HG02610 (cell line): ENCODE data around the gene MIAT.
"Not testable (repeated sequence)": the region's sequence is repeated elsewhere in the genome, so short reads cannot be mapped to it uniquely, and the experiment has no call there.

ENCODE experiments used
- ATAC-seq: cut with Tn5 transposase; IDR thresholded peaks from one replicate; pipeline ENCODE4 v1.9.1; 2021; ENCODE audit warnings: mild to moderate bottlenecking, moderate library complexity; ENCODE audit not compliant: unreplicated experiment

The MIAT gene

GRCh38 chr22:26656891-26657851 is at the start of gene MIAT:
Gene MIAT, plus strand, starts transcription at chr22:26657588.
- no peak for ATAC-seq

DNA sequence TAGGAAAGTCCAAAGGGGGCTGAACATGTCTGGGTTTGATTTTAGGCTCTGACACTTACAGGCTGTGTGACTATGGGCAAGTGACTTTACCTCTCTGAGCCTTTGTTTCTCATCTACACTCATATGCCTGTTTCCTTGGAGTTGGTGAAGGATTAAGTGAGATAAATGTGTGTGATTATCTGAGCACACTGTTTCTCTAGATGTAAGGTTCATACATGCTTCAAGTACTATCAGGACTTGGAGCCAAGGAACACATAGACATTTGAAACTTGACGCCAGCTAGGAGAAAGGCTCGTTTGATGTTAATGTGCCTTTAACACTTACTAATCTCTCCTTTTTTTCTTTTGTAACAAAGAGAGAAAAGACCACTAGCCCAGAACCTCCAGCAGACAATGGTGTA is 49.3 kb upstream of the MIAT start:
- ATAC-seq, result no peak

DNA sequence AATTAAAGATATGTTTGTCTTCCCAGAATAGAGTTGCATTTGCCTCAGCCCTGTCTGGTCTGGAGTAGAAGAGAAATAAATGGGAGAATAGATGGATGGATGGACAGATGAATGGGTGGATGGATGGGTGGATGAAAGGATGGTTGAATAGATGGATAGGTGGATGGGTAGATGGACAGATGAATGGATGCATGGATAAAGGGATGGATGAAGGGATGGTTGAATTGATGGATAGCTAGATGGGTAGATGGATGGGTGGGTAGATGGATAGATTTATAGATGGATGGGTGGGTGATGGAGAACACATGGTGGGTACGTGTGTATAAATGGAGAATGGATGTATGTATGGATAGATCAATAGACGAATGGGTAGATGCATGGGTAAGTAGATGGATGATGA is 48.1 kb upstream of the MIAT start:
- no peak for ATAC-seq

DNA sequence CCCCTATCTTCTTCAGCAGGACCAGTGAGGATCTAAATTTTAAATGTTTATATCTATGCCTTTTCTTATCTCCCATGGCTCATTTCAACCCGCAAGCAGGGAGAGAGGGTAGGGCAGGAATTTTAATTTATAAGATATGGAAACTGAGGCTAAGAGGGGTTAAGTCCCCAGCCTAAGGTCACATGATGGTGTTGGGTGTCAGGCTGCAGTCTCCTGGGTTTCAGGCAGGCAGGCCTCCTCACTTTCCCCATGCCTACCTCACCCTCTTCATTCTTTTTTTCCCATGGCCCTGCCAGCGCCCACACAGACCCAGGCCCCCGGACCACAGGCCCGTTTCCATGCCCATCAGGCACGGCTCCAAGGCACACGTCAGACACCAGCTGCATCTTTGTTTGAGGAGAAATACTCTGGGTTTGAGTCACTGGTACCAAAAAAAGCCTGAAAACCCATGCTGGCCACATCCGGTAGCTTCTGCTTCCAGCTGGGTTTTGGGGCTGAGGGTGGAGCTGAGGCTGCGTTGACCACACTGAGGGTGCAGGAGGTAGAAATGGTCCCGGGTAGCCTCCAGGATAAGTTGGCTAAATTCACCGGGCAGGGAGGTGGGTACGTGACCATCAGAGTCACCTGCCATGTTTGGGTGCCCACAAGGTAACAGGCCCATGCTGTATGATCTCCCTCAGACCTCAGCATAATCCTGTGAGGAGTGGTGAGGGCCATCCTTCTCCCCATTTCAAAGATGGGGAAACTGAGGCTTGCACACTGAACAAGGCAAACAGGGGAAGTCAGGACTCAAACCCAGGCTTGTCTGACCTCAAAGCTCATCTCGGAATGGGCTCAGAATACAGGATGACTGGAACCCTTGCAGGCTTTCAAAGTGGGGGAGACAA is 47.1 kb upstream of the MIAT start:
- peak; percentile 82 for ATAC-seq

DNA sequence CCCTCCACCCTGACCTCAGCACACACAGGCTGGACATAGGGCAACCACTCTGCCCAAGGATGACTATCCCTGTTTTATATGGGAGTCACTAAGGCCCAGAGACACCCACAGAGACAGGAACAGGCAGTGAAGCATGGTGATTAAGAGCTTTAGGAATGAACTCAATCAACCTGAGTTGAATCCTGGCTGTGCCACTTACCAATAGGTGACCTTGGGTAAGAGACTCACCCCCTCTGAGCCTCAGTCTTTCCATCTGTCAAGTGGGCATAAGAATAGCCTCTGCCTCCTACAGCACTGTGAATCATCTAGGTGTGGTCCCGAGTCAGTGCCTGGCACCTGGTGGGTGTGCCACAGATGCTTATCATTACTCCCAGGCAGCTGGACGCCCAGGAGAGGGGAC is 46.4 kb upstream of the MIAT start:
- ATAC-seq, result no peak

DNA sequence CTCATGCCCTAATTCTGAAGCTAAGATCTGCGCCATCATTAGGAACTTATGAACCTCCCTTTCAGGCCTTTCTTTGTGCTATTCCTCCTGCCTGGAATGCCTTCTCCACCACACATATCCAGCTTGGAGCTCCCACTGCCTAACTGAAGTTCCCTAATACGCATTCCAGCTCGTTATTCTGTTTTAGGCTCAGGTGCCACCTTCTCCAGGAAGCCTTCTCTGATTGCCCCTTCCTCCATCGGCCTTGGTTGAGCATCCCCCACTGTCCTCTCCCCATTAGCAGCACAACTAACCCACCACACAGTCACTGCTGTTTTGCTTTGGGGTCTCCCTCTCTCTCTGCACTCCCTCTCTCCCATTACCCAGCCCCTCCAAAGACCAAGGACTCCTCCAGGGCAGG is 44.7 kb upstream of the MIAT start:
- ATAC-seq, result no peak

GRCh38 chr22:26613753-26614152 is 43.6 kb upstream of the MIAT start:
- ATAC-seq, result not testable (repeated sequence)

DNA sequence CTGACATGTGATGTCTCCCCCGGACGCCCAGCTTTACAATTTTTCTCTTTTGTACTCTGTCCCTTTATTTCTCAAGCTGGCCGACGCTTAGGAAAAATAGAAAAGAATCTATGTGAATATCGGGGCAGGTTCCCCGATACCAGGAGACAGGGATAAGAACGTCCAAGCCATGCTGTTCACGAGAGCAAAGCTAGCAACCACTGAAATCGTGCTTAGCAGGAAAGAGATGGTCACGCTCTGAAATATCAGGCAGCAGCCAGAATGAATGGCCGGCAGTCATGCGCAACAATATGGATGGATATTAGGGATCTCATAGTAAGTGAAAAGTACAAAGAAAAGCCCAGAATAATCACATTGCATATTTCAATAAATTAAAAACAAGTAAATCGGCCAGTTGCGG is 43.1 kb upstream of the MIAT start:
- no peak for ATAC-seq

- no peak for ATAC-seq
Observed at GRCh38 chr22:26615149-26615548, 42.2 kb upstream of the MIAT start.

DNA sequence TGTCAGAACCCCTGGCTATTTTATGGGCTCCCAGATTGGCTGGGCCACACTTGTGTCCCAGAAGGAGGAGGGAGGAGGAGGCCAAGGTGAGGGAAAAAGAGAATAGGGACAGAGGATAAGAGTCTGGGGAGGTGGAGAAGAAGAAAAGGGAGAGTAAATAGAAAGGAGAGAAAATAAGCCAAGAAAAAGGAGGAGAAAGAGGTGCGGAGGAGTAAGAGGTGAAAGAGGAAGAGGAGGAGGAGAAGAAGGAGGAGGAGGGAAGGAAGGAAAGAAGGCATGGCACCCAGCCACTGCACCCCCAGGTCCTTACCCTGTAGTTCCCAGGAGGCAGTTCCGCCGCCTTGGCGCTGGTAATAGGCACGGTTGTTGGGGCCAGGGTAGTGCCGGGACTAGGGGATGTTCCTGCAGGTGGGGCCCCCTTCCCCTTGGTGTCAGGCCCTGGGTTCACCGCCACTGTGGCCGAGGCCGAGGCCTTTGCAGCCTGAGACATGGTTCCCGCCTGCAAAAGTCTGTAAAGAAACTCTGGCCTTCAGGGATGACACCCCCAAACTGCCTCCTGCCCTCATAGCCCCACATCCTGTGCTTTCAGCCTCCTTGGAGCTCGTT is 41.5 kb upstream of the MIAT start:
- ATAC-seq, result no peak

DNA sequence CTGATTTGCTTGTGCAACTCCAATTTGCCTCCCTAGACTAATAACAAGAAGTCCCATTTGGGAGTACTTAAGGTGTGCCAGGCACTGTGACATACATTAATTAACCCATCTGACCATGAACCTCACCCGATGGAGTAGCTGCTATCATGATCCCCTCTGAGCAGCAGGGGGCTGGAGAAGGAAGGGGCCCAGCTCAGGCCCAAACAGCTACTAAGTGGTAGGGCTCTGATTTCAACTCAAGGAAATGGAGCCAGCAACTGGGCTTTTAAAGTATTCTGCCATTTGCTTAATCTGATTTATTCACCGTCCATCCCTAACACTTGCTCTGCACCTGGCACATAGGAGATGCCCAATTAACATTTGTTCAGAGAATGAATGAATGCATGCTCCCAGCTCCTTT is 40.7 kb upstream of the MIAT start:
- ATAC-seq, result no peak

DNA sequence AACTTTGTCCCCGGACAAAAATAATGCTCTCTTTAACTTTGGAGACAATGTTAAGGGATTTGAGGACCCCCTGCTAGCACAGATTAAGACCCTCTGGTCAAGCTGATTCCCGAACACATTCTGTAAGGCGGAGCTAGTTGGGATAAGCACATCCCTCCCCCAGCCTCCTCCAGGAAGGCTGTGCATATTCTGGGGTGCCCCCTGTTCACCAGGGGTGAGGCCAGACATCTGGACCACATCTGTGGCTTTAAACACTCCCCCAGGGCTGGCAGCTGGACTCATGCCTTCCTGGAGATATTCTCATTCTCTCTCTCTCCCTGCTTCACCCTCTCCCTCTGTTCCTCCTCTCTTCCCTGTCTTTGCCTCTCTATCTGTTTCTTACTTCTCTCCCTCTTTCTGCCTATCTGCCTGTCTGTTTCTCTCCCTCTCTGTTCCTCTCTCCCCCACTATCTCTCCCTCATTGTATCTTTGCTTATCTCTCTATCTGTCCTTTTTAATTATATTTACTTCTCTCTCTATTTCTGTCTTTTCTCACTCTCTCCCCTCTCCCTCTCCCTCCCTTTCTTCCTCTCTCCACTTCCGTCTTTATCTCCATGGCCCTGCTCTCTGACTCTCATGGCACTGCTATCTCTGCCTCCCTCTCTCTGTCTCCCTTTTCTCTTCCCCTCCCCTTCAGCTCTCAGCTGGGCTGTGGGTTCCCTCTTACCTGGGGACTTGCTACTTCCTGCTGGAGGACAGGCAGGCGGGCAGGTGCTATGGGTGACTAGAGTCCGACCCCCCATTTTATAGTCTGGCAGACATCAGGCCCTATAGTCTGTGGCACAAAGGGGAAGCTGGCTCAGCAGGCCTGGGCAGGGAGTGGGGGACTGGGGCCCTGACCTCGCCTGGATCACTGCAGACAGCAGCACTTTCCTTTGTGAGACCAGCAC is 39.9 kb upstream of the MIAT start, which contains the start of gene CRYBB1:
Gene CRYBB1 (minus strand): TSS at position 757 of the 929 bp plus-strand sequence. CDS start 1,708 bp downstream, outside the sequence.
- ATAC-seq, result no peak

DNA sequence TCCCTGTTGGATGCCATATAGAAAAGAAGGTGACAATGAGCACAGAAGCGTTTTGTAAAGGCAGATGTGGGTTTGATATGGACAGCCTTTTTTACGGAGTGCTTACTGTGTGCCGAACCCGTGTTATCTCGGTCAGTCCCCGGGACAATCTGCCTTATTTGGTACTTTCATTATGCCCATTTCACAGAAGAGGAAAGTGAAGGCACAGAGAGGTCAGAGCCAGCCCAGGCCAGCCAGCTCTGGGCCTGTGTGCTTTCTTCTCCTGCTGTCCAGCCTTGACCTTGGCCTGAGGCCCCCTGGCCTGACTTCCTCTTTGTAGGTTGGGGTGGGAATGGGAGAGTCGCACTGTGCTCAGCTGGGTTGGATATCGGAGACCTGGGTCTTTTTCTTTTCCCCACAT is 38.9 kb upstream of the MIAT start:
- no peak for ATAC-seq

DNA sequence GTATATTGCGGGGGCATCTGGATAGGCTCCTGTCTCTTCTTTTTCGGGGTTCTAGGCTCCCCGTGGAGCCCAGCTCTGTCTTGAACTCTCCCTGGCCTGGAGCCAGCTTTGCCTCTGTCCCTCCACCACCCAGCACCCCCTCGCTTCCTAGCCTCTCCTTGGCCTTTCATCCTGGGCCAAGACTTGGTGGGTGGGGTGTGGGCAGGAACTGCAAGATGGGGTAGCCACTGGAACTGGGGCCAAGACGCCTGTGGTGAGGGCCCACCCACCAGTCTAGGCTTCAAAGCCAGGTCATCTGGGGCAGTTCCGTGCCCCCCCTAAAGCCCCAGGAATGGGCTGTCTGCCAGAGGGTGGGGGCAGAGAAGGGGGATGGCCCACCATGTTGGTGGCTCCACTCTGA is 37.9 kb upstream of the MIAT start:
- ATAC-seq, result no peak

GRCh38 chr22:26620197-26620596 is 37.2 kb upstream of the MIAT start:
- no peak for ATAC-seq

DNA sequence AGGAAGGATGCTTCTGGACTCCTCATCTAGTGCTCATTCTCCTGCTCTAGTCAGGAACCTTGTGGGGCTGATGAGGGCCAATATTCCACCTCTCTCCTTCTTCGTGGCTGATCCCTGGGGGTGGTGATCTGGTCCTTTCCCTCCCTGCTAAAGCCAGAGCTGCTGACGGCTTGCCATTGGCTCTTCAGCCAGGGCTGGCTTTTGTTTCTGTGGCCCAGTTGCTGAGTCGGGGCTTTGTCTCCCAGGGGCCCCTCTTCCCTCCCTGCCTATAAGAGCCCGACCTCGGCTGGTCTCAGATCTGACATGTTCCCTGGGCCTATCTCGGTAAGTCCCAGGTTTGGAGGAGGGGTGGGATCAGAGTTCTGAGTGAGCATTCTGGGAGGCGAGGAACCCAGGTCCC is 35.7 kb upstream of the MIAT start, which contains the start of gene CRYBA4:
Gene CRYBA4 (plus strand): TSS at position 301 of the 400 bp plus-strand sequence. CDS start 634 bp downstream, outside the sequence.
- no peak for ATAC-seq

- no peak for ATAC-seq
Observed at GRCh38 chr22:26623984-26624383, 33.4 kb upstream of the MIAT start.

- ATAC-seq, result no peak
Observed at GRCh38 chr22:26624803-26625202, 32.6 kb upstream of the MIAT start.

DNA sequence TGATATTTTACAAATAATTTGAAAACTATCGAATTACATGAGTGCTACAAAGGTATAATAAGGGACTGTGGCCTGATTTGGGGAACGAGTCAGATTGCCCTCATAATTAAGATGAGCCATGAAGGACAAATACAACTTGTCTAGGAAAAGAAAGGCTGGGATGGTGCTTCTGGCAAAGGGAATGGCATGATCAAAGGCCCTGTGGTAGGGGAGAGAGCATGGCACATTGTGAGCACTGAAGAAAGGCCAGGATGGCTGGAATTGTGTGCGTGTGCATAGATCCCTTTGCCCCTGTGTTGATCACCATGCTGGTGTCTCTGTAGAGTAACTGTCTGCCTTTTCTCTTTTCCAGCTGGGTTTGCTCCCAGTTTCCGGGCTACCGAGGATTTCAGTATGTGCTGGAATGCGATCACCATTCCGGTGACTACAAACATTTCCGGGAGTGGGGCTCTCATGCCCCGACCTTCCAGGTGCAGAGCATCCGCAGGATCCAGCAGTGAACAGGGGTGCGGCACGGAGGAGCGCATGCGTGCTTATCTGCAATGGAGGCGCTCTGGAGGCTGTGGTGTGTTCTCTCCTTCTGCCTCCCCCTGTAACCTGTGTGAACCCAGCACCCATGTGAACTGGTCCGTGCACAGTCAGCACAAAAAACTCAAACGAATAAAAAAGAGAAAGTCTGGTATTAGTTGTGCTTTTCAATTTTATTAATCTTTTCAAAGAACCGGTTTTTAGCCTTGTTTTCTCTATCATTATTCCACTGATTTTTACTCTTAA is 27.2 kb upstream of the MIAT start:
- ATAC-seq, result no peak
